Hematopoietic multipotent progenitor cell treated with erythropoietin and hydrocortisone succinate and interleukin-3 and kit ligand, for 6 days (in vitro differentiated cells): ENCODE results near the gene ZRANB3.
"Not testable (repeated sequence)": the region's sequence is repeated elsewhere in the genome, so short reads cannot be mapped to it uniquely, and the experiment has no call there.

Experiments used
- DNase-seq: peaks from one replicate; pipeline ENCODE4 v3.0.0-alpha.2; 2015

ZRANB3 gene

GRCh38 chr2:135475128-135475527 lies 55.9 kb downstream of the ZRANB3 start:
- no peak for DNase-seq

GRCh38 chr2:135473567-135473966 lies 57.5 kb downstream of the ZRANB3 start:
- peak; percentile 75 for DNase-seq

DNA sequence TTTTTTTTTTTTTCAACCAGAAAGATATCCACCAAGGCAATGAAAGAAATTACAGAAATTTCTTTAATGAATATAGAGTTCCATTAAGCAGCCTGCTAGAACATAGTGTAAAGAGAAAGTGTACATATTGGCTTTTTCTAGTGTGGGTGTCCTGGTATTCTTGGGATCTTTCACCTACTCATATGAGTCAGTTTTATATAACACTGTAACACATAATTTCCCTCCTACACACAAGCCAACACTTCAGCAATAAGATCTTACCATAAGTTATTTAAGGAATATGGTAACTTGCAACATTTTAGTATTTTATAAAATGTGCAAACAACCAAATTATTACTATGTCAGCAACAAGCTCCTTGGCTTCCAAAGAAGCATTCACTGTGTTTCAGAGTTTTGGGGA lies 59.9 kb downstream of the ZRANB3 start:
- no peak for DNase-seq

DNA sequence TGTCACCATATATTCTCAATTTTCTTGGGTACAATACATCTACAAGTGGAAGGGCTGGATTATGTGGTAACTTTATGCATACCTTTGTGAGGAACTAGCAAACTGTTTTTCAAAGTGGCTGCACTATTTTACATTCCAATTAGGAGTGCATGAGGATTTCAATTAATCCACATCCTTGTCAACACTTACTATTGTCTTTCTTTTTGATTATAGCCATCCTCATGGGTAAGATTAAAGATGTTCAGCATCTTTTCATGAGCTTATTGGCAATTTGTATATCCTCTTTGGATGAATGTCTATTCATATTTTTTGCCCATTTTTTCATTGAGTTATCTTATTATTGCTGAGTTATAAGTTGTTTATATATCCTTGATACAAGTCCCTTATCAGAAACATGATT lies 73.7 kb downstream of the ZRANB3 start:
- no peak for DNase-seq

DNA sequence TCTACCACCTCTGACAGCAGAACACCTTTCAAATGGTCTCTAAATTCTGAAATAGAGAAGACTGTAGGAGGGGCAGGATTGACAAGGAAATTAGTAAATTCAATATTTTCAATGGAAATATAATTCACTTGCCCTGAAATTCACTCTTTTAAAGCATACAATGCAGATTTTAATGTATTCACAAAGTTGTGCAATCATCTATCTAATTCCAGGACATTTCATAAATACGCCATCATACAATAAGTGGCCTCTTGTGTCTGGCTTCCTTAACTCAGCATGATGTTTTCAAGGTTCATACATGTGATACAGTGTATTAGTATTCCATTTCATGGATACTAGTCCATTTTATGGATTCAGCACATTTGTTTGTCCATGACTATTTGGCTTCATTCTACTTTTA lies 74.2 kb downstream of the ZRANB3 start:
- DNase-seq, result no peak

GRCh38 chr2:135456431-135456830 lies 74.6 kb downstream of the ZRANB3 start:
- DNase-seq, result no peak

GRCh38 chr2:135454608-135455007 lies 76.4 kb downstream of the ZRANB3 start:
- DNase-seq, result no peak

GRCh38 chr2:135453027-135453426 lies 78.0 kb downstream of the ZRANB3 start:
- not testable (repeated sequence) for DNase-seq

GRCh38 chr2:135451966-135452365 lies 79.1 kb downstream of the ZRANB3 start:
- DNase-seq, result no peak

DNA sequence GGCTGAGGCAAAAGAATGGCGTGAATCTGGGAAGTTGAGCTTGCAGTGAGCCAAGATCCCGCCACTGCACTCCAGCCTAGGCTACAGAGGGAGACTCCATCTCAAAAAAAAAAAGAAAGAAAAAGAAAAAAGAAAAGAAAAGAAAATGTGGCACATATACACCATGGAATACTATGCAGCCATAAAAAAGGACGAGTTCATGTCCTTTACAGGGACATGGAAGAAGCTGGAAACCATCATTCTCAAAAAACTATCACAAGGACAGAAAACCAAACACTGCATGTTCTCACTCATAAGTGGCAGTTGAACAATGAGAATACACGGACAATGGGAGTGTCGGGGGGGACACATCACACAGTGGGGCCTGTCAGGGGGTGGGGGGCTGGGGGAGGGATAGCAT lies 88.0 kb downstream of the ZRANB3 start:
- not testable (repeated sequence) for DNase-seq

DNA sequence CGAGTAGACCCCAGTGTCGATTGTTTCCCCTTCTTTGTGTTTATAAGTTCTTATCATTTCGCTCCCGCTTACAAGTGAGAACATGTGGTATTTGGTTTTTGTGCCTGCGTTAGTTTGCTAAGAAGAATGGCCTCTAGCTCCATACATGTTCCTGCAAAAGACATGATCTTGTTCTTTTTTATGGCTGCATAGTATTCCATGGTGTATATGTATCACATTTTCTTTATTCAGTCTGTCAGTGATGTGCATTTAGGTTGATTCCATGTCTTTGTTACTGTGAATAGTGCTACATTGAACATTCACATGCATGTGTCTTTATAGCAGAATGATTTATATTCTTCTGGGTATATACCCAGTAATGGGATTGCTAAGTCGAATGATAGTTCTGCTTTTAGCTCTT lies 95.9 kb downstream of the ZRANB3 start:
- not testable (repeated sequence) for DNase-seq

DNA sequence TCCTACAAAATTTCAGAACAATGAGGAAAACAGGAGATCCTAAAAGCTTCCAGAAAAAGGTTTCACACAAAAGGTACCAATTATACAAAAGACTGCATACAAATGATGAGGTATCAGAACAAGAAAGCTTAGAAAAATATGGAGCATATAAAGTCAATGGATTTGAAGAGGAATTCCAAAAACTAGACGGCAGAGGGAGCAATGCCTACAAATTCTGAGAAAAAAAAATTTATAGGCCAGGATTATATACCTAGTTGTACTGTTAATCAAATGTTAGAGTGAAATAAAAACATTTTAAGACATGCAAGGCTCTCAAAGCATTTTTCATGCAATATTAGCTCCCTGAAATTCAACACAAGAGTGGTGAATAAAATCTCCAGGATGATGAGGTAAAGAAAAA lies 106.2 kb downstream of the ZRANB3 start:
- DNase-seq, result no peak

- DNase-seq, result no peak
Observed at GRCh38 chr2:135422898-135423297, 108.1 kb downstream of the ZRANB3 start.

DNA sequence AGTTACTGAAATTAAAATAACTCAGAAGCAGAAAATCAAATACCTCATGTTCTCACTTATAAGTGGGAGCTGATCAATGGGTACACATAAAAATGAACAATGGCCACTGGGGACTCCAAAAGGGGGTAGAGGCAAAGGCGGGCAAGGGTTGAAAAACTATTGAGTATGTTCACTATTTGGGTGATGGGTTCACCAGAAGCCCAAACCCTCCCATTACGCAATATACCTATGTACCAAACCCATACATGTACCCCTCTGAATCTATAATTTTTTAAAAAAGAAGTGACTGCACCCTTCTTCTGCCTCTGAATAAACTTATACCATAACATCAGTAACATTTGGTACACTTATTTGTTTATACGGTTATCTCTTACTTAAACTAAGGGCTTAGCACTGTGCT lies 119.4 kb downstream of the ZRANB3 start:
- no peak for DNase-seq

DNA sequence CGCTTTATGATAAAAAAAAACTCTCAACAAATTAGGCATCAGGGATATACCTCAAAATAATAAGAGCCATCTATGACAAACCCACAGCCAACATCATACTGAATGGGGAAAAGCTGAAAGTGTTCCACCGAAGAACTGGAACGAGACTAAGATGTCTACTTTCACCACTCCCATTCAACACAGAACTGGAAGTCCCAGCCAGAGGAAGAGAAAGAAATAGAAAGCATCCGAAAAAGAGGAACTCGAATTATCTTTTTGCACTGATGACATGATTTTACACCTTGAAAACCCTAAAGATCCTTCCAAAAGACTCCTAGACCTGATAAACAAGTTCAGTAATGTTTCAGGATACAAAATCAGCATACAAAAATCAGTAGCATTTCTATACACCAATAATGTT lies 121.6 kb downstream of the ZRANB3 start:
- DNase-seq, result no peak

- DNase-seq, result not testable (repeated sequence)
Observed at GRCh38 chr2:135396259-135396658, 134.8 kb downstream of the ZRANB3 start.

GRCh38 chr2:135386993-135387392 lies 144.0 kb downstream of the ZRANB3 start:
- DNase-seq, result no peak

DNA sequence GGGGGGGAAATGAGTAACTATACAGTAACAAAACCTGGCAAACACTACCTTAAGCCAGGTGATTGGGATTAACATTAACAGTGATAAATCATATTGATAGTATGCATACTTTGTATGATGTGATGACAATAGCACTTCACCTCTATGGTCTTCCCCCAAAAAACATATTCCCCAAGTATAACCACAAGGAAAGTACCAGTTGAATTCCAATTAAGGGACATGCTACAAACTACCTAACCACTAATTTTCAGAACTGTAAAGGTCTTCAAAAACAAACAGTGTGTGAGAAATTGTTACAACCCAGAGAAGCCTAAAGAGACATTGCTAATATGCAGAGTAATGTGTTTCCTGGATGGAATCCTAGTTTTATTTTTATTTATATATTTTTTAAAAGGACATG lies 152.4 kb downstream of the ZRANB3 start:
- no peak for DNase-seq

DNA sequence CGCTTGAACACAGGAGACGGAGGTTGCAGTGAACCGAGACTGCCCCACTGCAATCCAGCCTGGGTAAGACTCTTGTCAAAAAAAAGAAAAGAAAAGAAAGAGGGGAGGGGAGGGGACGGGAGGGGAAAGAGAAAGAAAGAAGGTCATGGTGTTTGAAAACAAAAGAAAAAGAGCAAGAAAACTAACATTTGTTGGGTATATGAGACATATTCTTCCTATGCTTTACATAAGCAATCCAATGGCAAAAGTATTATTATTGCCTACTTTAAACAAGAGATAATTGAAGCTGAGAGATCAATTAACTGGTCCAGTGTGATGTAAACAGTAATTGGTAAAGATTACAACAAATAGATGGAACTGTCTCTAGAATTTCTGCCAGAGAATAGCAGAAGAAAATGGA lies 157.3 kb downstream of the ZRANB3 start:
- no peak for DNase-seq

DNA sequence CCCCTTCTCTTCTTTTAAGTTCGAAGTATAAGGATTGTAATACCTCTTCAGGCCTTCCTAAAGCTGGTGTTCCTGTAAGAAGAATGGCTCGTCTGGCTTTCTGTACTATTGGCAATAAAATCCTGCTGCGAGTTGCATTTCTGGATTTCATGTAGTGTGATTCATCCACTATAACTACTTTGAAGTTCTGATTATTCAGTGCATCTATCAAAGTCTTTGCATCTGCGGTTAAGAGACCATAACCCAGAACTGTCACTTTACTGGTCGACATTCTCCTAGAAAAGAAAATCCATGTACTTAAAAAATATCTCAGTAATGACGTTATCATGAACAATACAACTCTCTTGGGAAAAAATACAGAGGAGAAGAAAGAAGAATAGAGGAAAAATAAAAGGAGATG lies 181.1 kb downstream of the ZRANB3 start:
- no peak for DNase-seq

DNA sequence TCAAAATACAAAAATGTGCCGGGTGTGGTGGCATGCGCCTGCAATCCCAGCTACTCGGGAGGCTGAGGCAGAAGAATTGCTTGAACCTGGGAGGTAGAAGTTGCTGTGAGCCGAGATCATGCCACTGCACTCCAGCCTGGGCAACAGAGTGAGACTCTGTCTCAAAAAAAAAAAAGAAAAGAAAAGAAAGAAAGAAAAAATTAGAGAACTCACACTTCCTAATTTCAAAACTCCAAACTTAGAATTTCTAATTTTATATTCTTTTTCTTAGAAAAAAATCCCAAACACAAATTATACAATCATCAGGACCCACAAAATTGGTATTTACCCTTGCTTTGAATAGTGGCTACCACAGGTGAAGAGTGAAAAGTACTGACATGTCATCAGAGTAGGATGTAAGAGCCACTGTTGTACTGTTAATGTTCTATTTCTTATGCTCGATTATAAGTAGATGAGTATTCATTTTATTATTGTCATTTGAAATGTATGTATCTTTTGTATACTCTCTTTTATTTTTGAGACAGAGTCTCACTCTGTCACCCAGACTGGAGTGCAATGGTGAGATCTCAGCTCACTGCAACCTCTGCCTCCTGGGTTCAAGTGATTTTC lies 182.8 kb downstream of the ZRANB3 start:
- DNase-seq, result not testable (repeated sequence)

- no peak for DNase-seq
Observed at GRCh38 chr2:135337071-135337470, 193.9 kb downstream of the ZRANB3 start.

DNA sequence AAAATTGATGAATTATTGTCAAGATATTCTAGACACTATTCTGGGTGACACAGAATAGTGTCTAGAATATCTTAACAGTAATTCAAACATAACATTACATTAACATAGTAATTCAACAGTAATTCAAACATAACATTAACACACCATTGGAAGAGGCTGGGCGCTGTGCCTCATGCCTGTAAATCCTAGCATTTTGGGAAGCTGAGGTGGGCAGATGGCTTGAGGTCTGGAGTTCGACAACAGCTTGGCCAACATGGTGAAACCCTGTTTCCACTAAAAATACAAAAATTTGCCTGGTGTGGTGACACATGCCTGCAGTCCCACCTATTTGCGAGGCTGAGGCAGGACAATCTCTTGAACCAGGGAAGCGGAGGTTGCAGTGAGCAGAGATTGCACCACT lies 195.8 kb downstream of the ZRANB3 start:
- no peak for DNase-seq

DNA sequence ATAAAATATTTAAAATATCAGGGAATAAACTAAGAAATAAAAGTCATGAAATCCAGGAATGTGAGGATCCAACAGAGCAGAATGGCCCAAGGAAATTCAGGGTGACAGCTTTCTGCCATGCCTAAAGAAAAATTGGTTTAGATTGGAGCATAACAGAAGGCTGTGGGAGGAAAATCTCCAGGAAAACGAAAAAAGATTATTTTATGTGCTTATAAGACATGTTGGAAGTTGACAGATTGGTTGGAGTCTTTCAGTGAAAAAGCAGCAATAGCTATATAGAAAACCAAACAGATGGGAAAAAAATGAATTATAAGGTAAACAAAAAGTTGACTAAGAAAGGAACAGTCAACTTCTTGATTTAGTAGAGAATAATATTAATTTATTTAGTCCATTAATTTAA lies 203.9 kb downstream of the ZRANB3 start:
- DNase-seq, result no peak

- peak; percentile 6 for DNase-seq
Observed at GRCh38 chr2:135320465-135321355, 210.3 kb downstream of the ZRANB3 start.
